ENCODE measurements around the gene ABCA2. TPM values are rescaled to one million over a fixed set of nuclear protein-coding genes. Genes with fewer than 3 reads are reported as not detected.
"Not testable (repeated sequence)": the region's sequence is repeated elsewhere in the genome, so short reads cannot be mapped to it uniquely, and the experiment has no call there.

ABCA2 gene
- total and polyA plus RNA-seq, 5 donors: 32.2 to 42.4 (median 40.4) TPM

- 97% methylated on average over 24 of the region's 24 CpGs for WGBS
- H3K4me3 ChIP-seq (ENCODE audit: low read length): no peak overlapping the region
- H3K27me3 ChIP-seq (ENCODE audit: control insufficient read depth, insufficient read depth): no peaks in the 10 kb centered on the region
- no peaks in the 10 kb centered on the region for H3K9me3 ChIP-seq (ENCODE audit: control insufficient read depth, low read length)
- intact Hi-C loops (cut with DNase I): no loop called here
- ATAC-seq (no peak), DNase-seq (no peak)
- H3K4me1 ChIP-seq (ENCODE audit: control insufficient read depth, insufficient read depth, low read length): no peaks in the 10 kb centered on the region
- H3K27ac ChIP-seq (ENCODE audit: low read length): no peak overlapping the region
Observed at GRCh38 chr9:137011156-137011555, 16.9 kb downstream of the ABCA2 start.

- DNase-seq: no peak
- no peak for ATAC-seq
- Histone ChIP-seq H3K4me3 (ENCODE audit: low read length) (no peak overlapping the region), H3K9me3 (ENCODE audit: control insufficient read depth, low read length) (no peaks in the 10 kb centered on the region), H3K27ac (ENCODE audit: low read length) (no peak overlapping the region), H3K27me3 (ENCODE audit: control insufficient read depth, insufficient read depth) (no peaks in the 10 kb centered on the region), H3K4me1 (ENCODE audit: control insufficient read depth, insufficient read depth, low read length) (no peaks in the 10 kb centered on the region)
- intact Hi-C loops (cut with DNase I): no loop called here
- 94% methylated on average over 49 of the region's 49 CpGs for WGBS
Observed at GRCh38 chr9:137009938-137010732, 17.9 kb downstream of the ABCA2 start.

GRCh38 chr9:137009217-137009616, 18.8 kb downstream of the ABCA2 start:
- Histone ChIP-seq H3K4me3 (ENCODE audit: low read length) (no peak overlapping the region), H3K27me3 (ENCODE audit: control insufficient read depth, insufficient read depth) (no peaks in the 10 kb centered on the region), H3K9me3 (ENCODE audit: control insufficient read depth, low read length) (no peaks in the 10 kb centered on the region), H3K4me1 (ENCODE audit: control insufficient read depth, insufficient read depth, low read length) (no peaks in the 10 kb centered on the region), H3K27ac (ENCODE audit: low read length) (no peak overlapping the region)
- DNase-seq (no peak), ATAC-seq (no peak)
- intact Hi-C loops (cut with DNase I): no loop called here
- WGBS: 93% methylated on average over 18 of the region's 18 CpGs

GRCh38 chr9:137008312-137008711, 19.7 kb downstream of the ABCA2 start:
- no peak for DNase-seq
- H3K27ac ChIP-seq (ENCODE audit: low read length): no peak overlapping the region
- H3K4me3 ChIP-seq (ENCODE audit: low read length): no peak overlapping the region
- H3K9me3 ChIP-seq (ENCODE audit: control insufficient read depth, low read length): no peaks in the 10 kb centered on the region
- intact Hi-C loops (cut with DNase I): no loop called here
- H3K4me1 ChIP-seq (ENCODE audit: control insufficient read depth, insufficient read depth, low read length): no peaks in the 10 kb centered on the region
- WGBS: 81% methylated on average over 22 of the region's 22 CpGs
- ATAC-seq: peak in 1 of 2 donors; percentile 4
- H3K27me3 ChIP-seq (ENCODE audit: control insufficient read depth, insufficient read depth): no peaks in the 10 kb centered on the region

- no peaks in the 10 kb centered on the region for H3K9me3 ChIP-seq (ENCODE audit: control insufficient read depth, low read length)
- no peaks in the 10 kb centered on the region for H3K4me1 ChIP-seq (ENCODE audit: control insufficient read depth, insufficient read depth, low read length)
- DNase-seq: no peak
- ATAC-seq: peak in 1 of 2 donors; percentile 4
- no peak overlapping the region for H3K27ac ChIP-seq (ENCODE audit: low read length)
- no peaks in the 10 kb centered on the region for H3K27me3 ChIP-seq (ENCODE audit: control insufficient read depth, insufficient read depth)
- intact Hi-C loops (cut with DNase I): no loop called here
- WGBS: 89% methylated on average over 13 of the region's 13 CpGs
- no peak overlapping the region for H3K4me3 ChIP-seq (ENCODE audit: low read length)
Observed at GRCh38 chr9:137007816-137008270, 20.2 kb downstream of the ABCA2 start.

GRCh38 chr9:137007108-137007815, 20.8 kb downstream of the ABCA2 start:
- no peak overlapping the region for H3K27ac ChIP-seq (ENCODE audit: low read length)
- no peaks in the 10 kb centered on the region for H3K27me3 ChIP-seq (ENCODE audit: control insufficient read depth, insufficient read depth)
- no peak overlapping the region for H3K4me3 ChIP-seq (ENCODE audit: low read length)
- intact Hi-C loops (cut with DNase I): no loop called here
- no peak for ATAC-seq
- WGBS: 78% methylated on average over 30 of the region's 30 CpGs
- H3K4me1 ChIP-seq (ENCODE audit: control insufficient read depth, insufficient read depth, low read length): no peaks in the 10 kb centered on the region
- DNase-seq: peak in 1 of 3 donors; percentile 71
- H3K9me3 ChIP-seq (ENCODE audit: control insufficient read depth, low read length): no peaks in the 10 kb centered on the region

- Histone ChIP-seq H3K27ac (ENCODE audit: low read length) (no peak overlapping the region), H3K4me1 (ENCODE audit: control insufficient read depth, insufficient read depth, low read length) (no peaks in the 10 kb centered on the region), H3K9me3 (ENCODE audit: control insufficient read depth, low read length) (no peaks in the 10 kb centered on the region), H3K4me3 (ENCODE audit: low read length) (no peak overlapping the region), H3K27me3 (ENCODE audit: control insufficient read depth, insufficient read depth) (no peaks in the 10 kb centered on the region)
- 59% methylated on average over 24 of the region's 24 CpGs for whole genome bisulfite sequencing
- intact Hi-C loops (cut with DNase I): no loop called here
- DNase-seq: peak in 1 of 3 donors; percentile 61
- peak in 1 of 2 donors; percentile 17 for ATAC-seq
Observed at GRCh38 chr9:137006116-137007003, 21.7 kb downstream of the ABCA2 start.

GRCh38 chr9:137004285-137004684, 23.8 kb downstream of the ABCA2 start:
- H3K4me3 ChIP-seq (ENCODE audit: low read length); H3K27ac ChIP-seq (ENCODE audit: low read length); intact Hi-C loops (cut with DNase I); H3K27me3 ChIP-seq (ENCODE audit: control insufficient read depth, insufficient read depth); H3K9me3 ChIP-seq (ENCODE audit: control insufficient read depth, low read length); DNase-seq; ATAC-seq; H3K4me1 ChIP-seq (ENCODE audit: control insufficient read depth, insufficient read depth, low read length): not testable (repeated sequence)
- WGBS: 42% methylated on average over 17 of the region's 17 CpGs

- WGBS: 87% methylated on average over 10 of the region's 10 CpGs
- no peak overlapping the region for H3K4me3 ChIP-seq (ENCODE audit: low read length)
- H3K4me1 ChIP-seq (ENCODE audit: control insufficient read depth, insufficient read depth, low read length): no peaks in the 10 kb centered on the region
- no peaks in the 10 kb centered on the region for H3K9me3 ChIP-seq (ENCODE audit: control insufficient read depth, low read length)
- ATAC-seq (no peak), DNase-seq (no peak)
- intact Hi-C loops (cut with DNase I): no loop called here
- H3K27ac ChIP-seq (ENCODE audit: low read length): no peak overlapping the region
- no peaks in the 10 kb centered on the region for H3K27me3 ChIP-seq (ENCODE audit: control insufficient read depth, insufficient read depth)
Observed at GRCh38 chr9:137002646-137003041, 25.4 kb downstream of the ABCA2 start.

- 86% methylated on average over 20 of the region's 20 CpGs for WGBS
- Histone ChIP-seq H3K27ac (ENCODE audit: low read length) (no peak overlapping the region), H3K4me3 (ENCODE audit: low read length) (no peak overlapping the region), H3K9me3 (ENCODE audit: control insufficient read depth, low read length) (no peaks in the 10 kb centered on the region), H3K27me3 (ENCODE audit: control insufficient read depth, insufficient read depth) (no peaks in the 10 kb centered on the region), H3K4me1 (ENCODE audit: control insufficient read depth, insufficient read depth, low read length) (no peaks in the 10 kb centered on the region)
- DNase-seq (no peak), ATAC-seq (no peak)
- intact Hi-C loops (cut with DNase I): no loop called here
Observed at GRCh38 chr9:137001857-137002645, 26.0 kb downstream of the ABCA2 start.

Measured in right cardiac atrium (tissue), 5 donors.